ENCODE data around the gene APAF1. TPM values are rescaled to one million over a fixed set of nuclear protein-coding genes. Genes with fewer than 3 reads are reported as not detected.
"Not testable (repeated sequence)": the region's sequence is repeated elsewhere in the genome, so short reads cannot be mapped to it uniquely, and the experiment has no call there.

The APAF1 gene, protein sequence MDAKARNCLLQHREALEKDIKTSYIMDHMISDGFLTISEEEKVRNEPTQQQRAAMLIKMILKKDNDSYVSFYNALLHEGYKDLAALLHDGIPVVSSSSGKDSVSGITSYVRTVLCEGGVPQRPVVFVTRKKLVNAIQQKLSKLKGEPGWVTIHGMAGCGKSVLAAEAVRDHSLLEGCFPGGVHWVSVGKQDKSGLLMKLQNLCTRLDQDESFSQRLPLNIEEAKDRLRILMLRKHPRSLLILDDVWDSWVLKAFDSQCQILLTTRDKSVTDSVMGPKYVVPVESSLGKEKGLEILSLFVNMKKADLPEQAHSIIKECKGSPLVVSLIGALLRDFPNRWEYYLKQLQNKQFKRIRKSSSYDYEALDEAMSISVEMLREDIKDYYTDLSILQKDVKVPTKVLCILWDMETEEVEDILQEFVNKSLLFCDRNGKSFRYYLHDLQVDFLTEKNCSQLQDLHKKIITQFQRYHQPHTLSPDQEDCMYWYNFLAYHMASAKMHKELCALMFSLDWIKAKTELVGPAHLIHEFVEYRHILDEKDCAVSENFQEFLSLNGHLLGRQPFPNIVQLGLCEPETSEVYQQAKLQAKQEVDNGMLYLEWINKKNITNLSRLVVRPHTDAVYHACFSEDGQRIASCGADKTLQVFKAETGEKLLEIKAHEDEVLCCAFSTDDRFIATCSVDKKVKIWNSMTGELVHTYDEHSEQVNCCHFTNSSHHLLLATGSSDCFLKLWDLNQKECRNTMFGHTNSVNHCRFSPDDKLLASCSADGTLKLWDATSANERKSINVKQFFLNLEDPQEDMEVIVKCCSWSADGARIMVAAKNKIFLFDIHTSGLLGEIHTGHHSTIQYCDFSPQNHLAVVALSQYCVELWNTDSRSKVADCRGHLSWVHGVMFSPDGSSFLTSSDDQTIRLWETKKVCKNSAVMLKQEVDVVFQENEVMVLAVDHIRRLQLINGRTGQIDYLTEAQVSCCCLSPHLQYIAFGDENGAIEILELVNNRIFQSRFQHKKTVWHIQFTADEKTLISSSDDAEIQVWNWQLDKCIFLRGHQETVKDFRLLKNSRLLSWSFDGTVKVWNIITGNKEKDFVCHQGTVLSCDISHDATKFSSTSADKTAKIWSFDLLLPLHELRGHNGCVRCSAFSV (N-terminal part only)
- total RNA-seq: 14.6 TPM
- long read RNA-seq, partial matches to known transcripts: 2 of 6 reads
- long read RNA-seq, other reads (novel, unspliced or antisense): 4 of 6 reads

GRCh38 chr12:98644712-98645571, at the start of gene APAF1, which contains the start of gene IKBIP:
Gene APAF1, plus strand, starts transcription at chr12:98645290. Its CDS starts 3,070 bp downstream, at chr12:98648360.
Gene IKBIP, minus strand, starts transcription at chr12:98644788. Its CDS starts 87 bp downstream, at chr12:98644701.
- DNase-seq (ENCODE audit: low spot score): peak; percentile 99

DNA sequence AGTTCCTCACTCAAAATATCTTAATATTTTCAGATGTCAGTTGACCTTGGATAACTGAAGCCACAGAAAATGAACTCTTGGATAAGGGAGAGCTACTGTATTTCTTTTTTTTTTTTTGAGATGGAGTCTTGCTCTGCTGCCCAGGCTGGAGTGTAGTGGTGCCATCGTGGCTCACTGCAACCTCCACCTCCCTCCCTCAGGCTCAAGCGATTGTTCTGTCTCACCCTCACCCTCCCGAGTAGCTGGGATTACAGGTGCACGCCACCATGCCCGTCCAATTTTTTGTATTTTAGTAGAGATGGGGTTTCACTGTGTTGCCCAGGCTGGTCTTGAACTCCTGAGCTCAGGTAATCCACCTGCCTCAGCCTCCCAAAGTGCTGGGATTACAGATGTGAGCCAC, 47.8 kb upstream of the APAF1 start:
- not testable (repeated sequence) for DNase-seq (ENCODE audit: low spot score)

DNA sequence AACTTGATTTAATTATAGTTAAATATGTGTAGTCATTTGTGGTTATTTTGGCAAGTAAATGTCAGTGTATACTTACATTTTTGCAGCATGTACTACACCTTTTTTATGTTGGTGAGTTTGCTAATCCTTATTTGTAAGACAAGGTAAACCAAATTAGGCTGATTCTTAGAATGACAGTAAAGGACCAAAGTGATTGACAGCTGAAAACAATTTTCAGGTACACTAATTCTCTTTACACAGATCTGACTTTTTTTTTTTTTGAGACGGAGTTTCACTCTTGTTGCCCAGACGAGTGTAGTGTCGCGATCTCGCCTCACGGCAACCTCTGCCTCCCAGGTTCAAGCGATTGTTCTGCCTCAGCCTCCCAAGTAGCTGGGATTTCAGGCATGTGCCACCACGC, 43.2 kb upstream of the APAF1 start:
- no peak for DNase-seq (ENCODE audit: low spot score)

GRCh38 chr12:98606359-98606988, 38.6 kb upstream of the APAF1 start:
- no peak for DNase-seq (ENCODE audit: low spot score)

DNA sequence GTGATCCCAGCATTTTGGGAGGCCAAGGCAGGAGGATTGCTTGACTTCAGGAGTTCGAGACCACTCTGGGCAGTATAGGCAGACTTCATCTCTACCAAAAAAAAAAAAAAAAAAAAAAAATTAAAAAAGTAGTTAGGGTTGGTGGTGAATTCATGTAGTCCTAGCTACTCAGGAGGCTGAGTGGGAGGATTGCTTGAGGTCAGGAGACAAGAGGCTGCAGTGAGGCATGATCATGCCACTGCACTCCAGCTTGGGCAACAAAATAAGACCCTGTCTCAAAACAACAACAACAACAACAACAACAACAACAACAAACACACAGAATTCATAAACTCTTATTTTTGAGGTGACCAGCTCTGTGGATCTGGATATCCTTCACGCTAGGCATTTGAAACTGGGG, 34.5 kb upstream of the APAF1 start:
- DNase-seq (ENCODE audit: low spot score): no peak

- no peak for DNase-seq (ENCODE audit: low spot score)
These were observed 32.3 kb upstream of the APAF1 start for GRCh38 chr12:98612696-98613334.

DNA sequence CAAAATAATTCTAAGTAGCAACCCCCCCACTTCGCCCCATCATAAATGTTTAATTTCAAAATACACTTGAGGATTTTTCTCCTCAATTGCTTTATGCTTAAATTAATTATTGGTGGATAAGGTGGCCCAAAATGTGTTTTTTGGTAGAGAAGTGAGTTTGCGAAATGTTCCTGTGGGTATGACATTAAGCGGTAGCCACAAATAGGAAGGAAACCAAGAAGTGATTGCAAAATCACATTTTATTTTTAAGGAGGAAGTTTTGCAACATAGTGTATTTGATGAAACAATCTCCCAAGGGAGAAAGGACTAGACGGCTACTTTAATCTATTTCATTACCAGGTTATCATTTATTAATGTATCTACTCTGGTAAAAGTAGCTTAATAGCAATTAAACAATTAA, 26.1 kb upstream of the APAF1 start:
- no peak for DNase-seq (ENCODE audit: low spot score)

DNA sequence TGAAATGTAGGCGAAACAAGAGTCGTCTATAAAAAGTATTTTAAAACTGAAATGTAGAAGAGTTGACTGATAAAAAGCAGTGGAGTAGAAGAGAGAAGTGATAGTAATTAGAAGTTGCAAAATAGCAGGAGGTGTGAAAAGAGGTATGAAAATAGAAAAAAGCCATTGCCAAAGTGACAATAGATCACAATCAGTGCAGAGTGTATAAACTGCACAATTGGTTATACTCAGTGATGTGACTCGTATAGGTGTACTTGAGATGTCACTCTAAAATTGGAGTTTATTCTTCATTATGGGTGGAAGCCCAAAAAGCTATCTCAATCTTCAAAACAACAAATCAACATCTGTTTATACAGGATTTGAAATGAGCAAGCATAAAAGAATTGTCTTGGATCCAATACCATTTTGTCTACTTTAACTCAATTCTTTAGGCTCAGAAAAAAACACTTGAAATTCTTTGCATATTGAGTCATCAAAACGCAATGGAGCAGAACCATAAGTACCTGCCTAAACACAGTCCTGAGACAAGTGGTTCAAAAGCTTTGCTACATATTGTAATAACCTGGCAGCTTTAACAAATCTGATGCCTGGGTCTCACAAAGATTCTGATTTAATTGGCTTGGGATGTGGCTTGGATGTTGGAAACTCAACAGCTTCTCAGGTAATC, 9.3 kb upstream of the APAF1 start:
- DNase-seq (ENCODE audit: low spot score): no peak

DNA sequence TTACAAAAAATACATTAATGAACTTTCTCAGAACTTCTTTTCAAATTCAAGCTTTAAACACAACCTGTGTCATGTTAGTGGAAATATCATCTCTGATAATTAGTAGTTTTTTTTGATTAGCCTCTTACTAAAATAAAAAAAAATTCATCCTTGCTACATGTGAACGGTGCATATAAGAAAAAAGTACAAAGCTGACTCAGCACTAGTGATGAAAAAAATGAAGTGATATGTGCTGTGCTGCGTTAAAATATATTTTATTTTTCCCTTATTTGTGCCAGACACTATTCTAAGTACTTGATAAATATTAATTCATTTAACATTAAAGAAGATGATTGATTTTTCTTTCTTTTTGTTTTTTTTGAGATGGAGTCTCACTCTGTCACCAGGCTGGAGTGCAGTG, 8.0 kb upstream of the APAF1 start:
- DNase-seq (ENCODE audit: low spot score): no peak

GRCh38 chr12:98638009-98638408, 7.1 kb upstream of the APAF1 start:
- no peak for DNase-seq (ENCODE audit: low spot score)

GRCh38 chr12:98639491-98639890, 5.6 kb upstream of the APAF1 start:
- no peak for DNase-seq (ENCODE audit: low spot score)

DNA sequence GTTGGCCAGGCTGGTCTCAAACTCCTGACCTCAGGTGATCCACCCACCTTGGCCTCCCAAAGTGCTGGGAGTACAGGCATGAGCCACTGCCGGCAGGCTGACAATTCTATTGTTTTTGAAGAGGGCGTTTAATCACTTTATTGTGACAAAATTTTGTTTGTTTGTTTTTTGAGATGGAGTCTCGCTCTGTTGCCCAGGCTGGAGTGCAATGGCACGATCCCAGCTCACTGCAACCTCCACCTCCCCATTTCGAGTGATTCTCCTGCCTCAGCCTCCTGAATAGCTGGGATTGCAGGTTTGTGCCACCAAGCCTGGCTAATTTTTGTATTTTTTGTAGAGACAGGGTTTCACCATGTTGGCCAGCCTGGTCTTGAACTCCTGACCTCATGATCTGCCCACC, 2.3 kb upstream of the APAF1 start:
- not testable (repeated sequence) for DNase-seq (ENCODE audit: low spot score)

DNA sequence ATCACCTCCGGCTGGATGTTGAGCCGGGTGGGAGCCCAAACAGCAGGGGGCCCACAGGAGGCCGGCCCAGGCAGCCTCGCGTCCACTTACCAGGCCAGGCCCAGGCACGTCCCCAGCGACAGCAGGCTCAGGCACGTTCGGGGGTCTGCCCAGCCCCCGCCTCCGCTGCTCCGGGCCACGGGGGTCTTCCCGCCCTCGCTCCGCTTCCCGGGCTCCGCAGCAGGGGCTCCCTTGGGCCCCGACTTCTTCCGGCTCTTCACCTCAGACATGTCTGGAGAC, 718 bp upstream of the APAF1 start:
- DNase-seq (ENCODE audit: low spot score): no peak

DNA sequence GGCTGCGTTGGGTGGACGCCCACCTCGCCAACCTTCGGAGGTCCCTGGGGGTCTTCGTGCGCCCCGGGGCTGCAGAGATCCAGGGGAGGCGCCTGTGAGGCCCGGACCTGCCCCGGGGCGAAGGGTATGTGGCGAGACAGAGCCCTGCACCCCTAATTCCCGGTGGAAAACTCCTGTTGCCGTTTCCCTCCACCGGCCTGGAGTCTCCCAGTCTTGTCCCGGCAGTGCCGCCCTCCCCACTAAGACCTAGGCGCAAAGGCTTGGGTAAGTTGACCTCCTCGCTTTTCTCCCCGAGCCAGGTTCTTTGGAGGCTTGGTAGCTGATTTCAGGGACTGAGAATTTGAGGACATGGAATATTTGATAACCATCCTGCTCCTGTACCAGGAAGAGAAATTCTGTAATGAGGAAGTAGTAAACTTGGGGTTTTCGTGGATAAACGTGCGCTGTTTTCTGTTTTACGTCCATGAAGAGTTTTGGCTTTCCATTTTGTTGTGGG, 530 bp downstream of the APAF1 start:
- no peak for DNase-seq (ENCODE audit: low spot score)

DNA sequence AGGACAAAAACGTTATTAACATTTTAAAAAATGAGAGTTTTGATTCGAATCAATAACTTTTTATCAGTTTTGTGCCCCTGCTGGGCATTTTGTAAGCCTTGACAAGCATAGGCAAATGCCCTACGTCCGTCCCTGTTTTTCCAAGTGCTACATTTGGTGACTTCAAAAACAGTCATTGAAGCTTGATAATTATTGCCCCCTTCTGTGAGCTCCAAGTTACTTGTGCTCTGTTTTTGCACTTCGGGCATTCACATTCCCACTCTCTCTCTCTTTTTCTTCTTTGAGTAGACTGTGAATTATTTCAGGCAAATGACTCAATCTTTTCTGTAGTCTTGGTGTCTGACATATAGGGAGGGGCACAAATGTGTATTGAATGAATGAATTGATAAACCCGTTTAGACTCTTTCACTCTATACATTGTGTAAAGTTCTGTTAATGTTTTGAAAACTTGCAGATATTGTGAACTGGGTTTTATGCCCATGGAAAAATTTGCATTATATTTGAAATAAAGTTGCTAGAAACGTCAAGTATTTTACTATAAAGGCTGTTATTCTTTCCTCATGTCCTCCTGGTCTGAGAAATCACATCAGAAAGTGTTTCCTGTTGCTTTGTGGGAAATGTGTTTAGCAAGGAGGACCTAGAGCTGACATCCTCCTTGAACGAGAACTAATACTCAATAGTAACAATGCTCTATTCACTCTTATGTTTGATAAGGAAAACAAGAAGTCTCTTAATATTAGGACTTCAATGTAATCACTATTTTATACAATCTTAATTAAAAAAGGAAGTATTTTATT, 1.4 kb downstream of the APAF1 start:
- DNase-seq (ENCODE audit: low spot score): no peak

GRCh38 chr12:98651328-98651727, 6.2 kb downstream of the APAF1 start:
- no peak for DNase-seq (ENCODE audit: low spot score)

- no peak for DNase-seq (ENCODE audit: low spot score)
These were observed 8.9 kb downstream of the APAF1 start for GRCh38 chr12:98653866-98654493.
